NCI-H1436 treated with DMSO at 0.1 percent for 48 hours (cell line): ENCODE measurements around the gene JSRP1.

Experiments used
- DNase-seq: peaks from one replicate; lab custom pipeline; 2025; lab: John Stamatoyannopoulos, UW

Gene JSRP1

DNA sequence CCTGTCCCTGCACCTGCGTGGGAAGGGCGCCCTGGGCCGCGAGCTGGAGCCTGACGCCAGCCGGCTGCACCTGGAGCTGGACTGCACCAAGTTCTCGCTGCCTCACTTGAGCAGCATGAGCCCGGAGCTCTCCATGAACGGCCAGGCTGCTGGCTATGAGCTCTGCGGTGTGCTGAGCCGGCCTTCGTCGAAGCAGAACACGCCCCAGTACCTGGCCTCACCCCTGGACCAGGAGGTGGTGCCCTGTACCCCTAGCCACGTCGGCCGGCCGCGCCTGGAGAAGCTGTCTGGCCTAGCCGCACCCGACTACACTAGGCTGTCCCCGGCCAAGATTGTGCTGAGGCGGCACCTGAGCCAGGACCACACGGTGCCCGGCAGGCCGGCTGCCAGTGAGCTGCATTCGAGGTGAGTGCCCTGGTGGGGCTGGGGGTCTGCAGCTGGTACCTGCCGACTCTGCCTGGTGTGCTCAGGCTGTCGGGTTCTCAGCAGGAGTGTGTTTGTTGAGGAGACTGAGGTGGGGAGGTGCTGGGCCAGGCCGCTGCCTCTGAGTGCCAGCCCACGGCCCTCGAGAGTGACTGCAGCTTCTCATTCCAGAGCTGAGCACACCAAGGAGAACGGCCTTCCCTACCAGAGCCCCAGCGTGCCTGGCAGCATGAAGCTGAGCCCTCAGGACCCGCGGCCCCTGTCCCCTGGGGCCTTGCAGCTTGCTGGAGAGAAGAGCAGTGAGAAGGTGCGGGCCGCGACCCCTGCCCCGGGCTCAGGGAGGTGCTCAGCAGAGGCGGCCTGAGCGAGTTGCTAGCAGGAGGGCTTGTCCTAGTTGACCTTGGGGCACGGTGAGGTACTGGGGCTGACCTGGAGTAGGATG lies 39.6 kb downstream of the JSRP1 start:
- DNase-seq: no peak

GRCh38 chr19:2215281-2215751 lies 40.9 kb downstream of the JSRP1 start:
- DNase-seq: no peak

DNA sequence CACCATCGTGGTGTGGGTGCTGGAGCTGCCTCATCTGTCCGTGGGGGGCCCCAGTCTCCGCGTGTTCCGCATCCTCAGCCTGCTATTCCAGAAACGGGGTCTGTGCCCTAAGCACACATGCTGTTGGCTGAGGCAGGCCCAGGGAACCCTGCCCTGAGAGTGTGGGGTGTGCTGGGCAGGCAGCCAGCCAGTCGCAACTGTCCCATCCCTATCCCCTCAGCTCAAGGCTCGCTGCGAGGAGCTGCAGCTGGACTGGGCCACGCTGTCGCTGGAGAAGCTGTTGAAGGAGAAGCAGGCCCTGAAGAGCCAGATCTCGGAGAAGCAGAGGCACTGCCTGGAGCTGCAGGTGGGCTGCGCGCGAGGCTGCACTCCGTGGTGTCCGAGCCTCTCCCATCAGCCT lies 42.0 kb downstream of the JSRP1 start:
- no peak for DNase-seq

GRCh38 chr19:2213799-2214198 lies 42.4 kb downstream of the JSRP1 start:
- no peak for DNase-seq

DNA sequence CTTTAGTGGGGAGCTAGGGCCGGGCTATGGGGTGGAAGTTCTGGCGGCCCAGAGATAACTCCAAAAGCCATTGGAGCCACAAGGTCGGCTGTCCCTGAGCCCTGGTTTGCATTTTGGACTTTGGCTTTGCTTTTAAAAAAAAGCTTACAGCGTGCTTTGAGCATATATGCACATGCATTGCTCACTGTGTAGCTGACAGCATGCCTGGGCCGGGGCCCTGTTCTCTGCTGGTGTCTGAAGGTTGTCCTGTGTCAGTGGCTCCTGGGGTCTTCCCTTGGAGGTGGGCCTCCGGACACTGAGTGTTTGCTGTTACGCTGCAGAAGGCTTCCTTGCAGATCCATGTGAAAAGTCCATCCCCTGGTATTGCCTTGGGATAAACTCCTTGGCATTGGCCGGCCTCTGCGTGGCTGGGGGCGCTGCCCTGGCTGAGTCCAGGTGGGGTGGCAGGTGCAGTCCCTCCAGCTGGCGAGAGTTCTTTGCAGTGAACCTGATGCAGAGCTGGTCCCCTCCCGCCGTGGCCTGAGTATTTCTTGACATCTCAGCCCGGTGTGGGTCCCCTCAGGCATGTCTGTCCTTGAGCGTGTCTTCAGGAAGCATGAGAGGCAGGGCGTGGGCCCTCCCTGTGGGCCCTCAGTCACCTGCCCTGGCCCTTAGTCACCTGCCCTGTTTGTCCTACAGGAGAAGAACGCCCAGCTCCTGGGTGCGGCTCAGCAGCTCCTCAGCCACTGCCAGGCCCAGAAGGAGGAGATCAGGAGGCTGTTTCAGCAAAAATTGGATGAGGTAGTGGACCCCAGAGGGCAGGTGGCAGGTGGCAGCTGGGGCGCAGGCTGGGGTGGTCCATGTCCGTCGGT lies 43.1 kb downstream of the JSRP1 start:
- no peak for DNase-seq

DNA sequence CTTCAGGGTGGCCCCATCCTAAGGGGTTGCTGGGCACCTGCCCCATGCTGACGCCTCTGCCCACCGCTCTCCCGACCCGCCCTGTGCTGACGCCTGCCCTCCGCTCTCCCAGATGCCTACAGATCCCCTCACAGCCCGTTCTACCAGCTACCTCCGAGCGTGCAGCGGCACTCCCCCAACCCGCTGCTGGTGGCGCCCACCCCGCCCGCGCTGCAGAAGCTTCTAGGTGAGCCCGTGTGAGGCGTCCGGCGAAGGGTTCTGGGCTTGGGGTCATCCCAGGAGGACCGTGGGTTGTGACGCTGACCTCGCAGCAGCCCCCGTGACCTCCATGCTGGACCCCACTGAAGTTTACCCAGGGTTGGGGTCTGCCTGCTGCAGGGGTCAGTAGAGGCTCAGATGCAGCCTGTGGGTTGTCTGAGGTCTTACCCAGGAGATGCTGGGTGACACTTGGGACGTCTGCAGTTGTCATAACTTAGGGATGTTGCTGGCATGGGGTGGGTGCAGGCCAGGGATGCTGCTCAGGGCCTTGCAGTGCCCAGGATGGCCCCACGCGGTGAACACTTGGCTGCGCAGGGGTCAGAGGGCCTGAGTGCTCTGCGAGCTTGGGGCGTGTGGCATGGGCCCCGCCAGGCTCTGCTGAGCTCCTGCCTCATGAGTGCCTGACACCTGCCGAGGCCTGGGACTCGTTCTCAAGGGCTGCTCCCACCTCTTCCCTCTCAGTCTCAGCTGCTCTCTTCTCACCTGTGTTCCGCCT lies 45.1 kb downstream of the JSRP1 start:
- no peak for DNase-seq

GRCh38 chr19:2210206-2210605 lies 46.0 kb downstream of the JSRP1 start:
- no peak for DNase-seq

DNA sequence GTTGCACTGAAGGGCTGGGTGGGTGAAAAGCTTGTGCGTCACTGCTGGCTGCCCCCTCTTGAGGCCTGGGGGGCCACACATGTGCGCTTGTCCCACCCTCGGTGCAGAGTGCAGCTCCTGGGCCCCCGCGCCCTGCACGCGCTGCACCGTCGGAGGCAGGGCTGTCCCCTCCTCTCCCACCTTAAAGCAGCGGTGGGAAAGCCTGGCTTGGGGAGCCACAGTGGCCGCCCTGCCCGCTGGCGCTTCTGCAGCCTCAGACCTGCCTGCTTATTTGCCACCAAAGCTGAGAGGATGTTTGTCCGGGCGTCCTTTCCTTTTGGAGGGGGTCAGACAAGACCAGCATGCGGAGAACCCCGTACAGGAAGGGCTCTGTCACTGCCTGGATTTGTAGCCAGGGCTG lies 46.8 kb downstream of the JSRP1 start:
- no peak for DNase-seq

GRCh38 chr19:2208975-2209374 lies 47.2 kb downstream of the JSRP1 start:
- no peak for DNase-seq

DNA sequence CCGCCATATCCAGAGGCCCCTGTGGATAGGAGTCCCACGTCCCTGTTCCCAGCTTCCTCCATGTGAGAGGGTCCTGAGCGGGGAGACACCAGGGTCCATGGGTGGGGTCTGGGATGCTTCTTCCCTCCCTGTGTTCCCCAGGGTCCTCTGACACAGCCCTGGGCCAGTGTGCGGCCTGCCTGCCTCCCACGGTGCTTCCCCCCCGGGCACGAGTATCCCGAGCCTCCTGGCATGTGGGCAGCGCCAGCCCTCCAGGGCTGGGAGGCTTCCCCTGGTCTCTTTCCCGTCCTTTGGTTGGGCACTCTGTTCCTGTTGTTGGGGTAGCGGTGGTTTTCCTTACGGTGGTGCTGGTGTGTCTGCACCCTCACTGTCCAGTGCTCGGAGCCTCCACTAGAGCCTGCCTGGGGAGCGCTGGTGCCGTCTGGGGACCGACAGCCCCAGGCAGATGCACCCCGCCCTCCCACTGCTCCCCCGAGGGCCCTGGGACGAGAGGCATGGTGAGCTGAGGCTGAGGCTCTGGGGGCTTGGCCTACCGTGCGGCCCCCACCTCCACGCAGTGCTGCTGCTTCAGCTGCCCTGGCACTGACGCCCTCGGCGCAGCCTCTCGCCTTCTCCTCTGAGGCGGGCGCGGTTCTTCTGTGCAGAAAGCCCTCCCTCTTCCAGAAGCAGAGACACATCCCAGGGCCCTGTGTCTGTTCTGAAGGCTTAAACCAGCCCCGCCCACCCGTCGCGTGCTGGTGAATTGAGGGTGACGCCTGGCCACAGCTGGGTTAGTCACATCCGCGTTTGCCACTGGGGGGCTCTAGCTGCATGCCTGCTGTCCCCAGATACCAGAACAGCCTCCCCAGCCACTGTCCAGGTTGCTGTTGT lies 48.0 kb downstream of the JSRP1 start:
- DNase-seq: no peak

DNA sequence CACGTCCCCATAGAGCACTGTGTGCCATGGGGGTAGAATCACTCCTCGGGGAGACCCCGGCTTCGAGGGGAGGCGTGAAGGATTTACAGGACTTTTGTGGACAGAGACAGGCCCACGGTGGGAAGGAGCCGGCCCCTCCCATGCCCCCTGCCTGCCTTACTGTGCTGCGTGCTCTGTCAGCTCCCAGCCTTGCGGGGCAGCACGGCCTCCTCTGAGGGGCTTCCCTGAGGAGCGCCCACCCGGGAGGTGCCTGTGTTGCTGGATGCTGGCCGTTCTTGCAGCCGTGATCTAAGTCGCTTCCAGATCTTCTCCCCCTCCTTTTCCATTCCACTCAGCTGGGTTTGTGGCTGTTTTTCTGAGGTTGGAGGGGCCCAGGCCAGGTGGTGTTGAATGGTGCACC lies 49.2 kb downstream of the JSRP1 start:
- DNase-seq: no peak

- no peak for DNase-seq
These were observed 53.9 kb downstream of the JSRP1 start for GRCh38 chr19:2202366-2202765.
